ENCODE results near the gene HNRNPAB. TPM values are rescaled to one million over a fixed set of nuclear protein-coding genes. Genes with fewer than 3 reads are reported as not detected.

Gene HNRNPAB
- total RNA-seq, 1 donor from 2014 or later: 466 TPM

DNA sequence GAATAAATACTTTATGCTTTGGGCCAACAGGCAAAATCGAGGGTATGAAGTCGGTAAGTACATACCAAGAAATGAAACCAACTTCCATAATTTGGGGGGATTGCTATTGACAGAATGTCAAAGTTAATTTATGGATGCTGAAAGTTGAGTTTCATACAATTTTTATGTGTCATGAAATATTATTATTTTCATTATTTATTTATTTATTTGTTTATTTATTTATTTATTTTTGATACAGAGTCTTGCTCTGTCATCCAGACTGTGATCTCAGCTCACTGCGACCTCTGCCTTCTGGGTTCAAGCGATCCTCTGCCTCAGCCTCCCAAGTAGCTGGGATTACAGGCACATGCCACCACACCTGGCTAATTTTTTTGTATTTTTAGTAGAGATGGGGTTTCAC is 12.7 kb upstream of the HNRNPAB start:
- no peak for DNase-seq (ENCODE audit: low read depth, low spot score)
- TF ChIP-seq, protein P1, sequence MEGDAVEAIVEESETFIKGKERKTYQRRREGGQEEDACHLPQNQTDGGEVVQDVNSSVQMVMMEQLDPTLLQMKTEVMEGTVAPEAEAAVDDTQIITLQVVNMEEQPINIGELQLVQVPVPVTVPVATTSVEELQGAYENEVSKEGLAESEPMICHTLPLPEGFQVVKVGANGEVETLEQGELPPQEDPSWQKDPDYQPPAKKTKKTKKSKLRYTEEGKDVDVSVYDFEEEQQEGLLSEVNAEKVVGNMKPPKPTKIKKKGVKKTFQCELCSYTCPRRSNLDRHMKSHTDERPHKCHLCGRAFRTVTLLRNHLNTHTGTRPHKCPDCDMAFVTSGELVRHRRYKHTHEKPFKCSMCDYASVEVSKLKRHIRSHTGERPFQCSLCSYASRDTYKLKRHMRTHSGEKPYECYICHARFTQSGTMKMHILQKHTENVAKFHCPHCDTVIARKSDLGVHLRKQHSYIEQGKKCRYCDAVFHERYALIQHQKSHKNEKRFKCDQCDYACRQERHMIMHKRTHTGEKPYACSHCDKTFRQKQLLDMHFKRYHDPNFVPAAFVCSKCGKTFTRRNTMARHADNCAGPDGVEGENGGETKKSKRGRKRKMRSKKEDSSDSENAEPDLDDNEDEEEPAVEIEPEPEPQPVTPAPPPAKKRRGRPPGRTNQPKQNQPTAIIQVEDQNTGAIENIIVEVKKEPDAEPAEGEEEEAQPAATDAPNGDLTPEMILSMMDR (conservative IDR thresholded peaks at IDR 0.05): no peak
- H3K4me3 Mint-ChIP-seq: no peak overlapping the region
- H3K27me3 Mint-ChIP-seq (ENCODE audit: low read depth): peaks cover 7% of the 10 kb centered on the region
- no peak overlapping the region for H3K27ac Mint-ChIP-seq (ENCODE audit: unreplicated experiment)
- H3K9me3 Mint-ChIP-seq: peaks cover 2% of the 10 kb centered on the region
- no peaks in the 10 kb centered on the region for H3K36me3 Mint-ChIP-seq (ENCODE audit: low read depth)
- no peaks in the 10 kb centered on the region for H3K4me1 Mint-ChIP-seq

DNA sequence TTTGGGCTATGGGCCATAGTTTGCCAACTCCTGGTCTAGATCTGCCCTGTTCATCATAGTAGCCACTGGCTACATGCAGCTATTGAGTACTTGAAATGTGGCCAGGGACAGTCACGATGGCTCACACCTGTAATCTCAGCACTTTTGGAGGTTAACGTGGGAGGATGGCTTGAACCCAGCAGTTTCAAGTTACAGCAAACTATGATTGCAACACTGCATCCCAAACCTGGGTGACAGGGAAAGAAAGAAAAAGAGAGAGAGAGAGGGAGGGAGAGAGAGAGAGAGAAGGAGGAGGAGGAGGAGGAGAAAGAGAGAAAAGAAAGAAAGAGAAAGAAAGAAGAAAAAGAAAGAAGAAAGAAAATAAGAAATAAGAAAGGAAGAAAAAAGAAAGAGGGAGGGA is 12.1 kb upstream of the HNRNPAB start:
- no peaks in the 10 kb centered on the region for H3K4me1 Mint-ChIP-seq
- DNase-seq (ENCODE audit: low read depth, low spot score): no peak
- TF ChIP-seq, protein P1 (conservative IDR thresholded peaks at IDR 0.05): no peak
- H3K27ac Mint-ChIP-seq (ENCODE audit: unreplicated experiment): no peak overlapping the region
- peaks cover 7% of the 10 kb centered on the region for H3K27me3 Mint-ChIP-seq (ENCODE audit: low read depth)
- no peaks in the 10 kb centered on the region for H3K36me3 Mint-ChIP-seq (ENCODE audit: low read depth)
- H3K9me3 Mint-ChIP-seq: peaks cover 2% of the 10 kb centered on the region
- no peak overlapping the region for H3K4me3 Mint-ChIP-seq

DNA sequence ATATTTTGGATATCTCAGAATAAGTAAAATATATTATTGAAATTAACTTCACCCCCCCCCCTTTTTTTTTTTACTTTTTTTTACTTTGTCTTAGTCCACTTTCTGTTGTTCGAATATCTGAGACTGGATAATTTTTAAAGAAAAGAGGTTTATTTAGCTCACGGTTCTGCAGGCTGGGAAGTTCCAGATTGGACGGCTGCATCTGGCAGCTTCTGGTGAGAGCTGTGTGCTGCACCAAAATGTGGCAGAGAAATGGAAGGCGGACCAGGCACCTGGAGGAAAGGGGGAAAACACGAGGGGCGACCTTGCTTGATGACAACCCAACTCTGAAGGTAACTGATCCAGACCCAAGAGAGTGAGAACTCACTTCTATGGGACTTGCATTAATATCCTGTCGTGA is 11.5 kb upstream of the HNRNPAB start:
- Mint-ChIP-seq H3K9me3 (peaks cover 2% of the 10 kb centered on the region), H3K4me3 (no peak overlapping the region), H3K27ac (ENCODE audit: unreplicated experiment) (no peak overlapping the region), H3K4me1 (no peaks in the 10 kb centered on the region), H3K27me3 (ENCODE audit: low read depth) (peaks cover 7% of the 10 kb centered on the region), H3K36me3 (ENCODE audit: low read depth) (no peaks in the 10 kb centered on the region)
- TF ChIP-seq, protein P1 (conservative IDR thresholded peaks at IDR 0.05): no peak
- no peak for DNase-seq (ENCODE audit: low read depth, low spot score)

DNA sequence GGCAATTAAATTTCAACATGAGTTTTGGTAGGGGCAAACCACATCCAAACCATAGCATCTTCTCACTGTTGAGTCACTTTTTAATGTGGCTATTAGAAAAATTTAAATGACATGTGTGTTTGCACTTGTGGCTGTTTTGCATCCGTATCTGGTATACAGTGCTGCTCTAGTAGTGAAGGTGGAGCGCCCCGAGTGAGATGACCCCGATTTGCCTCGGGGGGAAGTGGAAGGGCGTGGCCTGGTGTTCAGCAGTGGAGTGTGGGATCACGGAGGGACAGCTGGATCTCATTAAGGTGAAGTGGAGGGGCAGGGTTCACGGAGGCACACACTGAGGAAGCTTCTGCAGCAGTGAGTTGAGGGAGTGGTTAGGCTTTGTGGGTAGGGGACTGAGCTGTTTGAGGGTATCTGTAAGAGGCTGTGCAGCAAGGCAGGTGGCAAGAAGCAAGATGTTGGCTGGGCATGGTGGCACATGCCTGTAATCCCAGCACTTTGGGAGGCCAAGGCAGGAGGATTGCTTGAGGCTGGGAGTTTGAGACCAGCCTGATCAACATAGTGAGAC is 11.0 kb upstream of the HNRNPAB start:
- Mint-ChIP-seq H3K27me3 (ENCODE audit: low read depth) (peaks cover 7% of the 10 kb centered on the region), H3K27ac (ENCODE audit: unreplicated experiment) (no peak overlapping the region)

DNA sequence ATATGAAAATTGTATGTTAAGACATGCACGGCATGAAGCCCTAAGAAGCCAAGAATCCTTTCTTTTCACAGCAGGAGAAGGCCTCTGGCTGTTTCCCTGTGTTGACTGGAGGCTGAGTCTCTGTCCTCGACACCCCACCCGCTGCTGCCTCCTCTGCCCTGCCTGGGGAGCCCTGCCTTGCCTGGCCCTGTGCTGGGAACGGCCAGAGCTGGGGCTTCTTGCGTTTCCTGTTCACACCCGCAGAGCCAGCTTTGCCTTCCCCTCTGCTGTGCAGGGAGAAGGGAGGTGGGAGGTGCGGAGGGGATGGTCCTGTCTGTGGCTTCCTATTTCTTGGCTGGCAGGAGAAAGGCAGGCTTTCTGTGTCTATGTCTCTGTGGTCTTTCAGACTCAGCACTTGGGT is 10.3 kb upstream of the HNRNPAB start:
- TF ChIP-seq, protein P1 (conservative IDR thresholded peaks at IDR 0.05): no peak
- H3K27ac Mint-ChIP-seq (ENCODE audit: unreplicated experiment): no peak overlapping the region
- peaks cover 2% of the 10 kb centered on the region for H3K9me3 Mint-ChIP-seq
- DNase-seq (ENCODE audit: low read depth, low spot score): no peak
- H3K36me3 Mint-ChIP-seq (ENCODE audit: low read depth): no peaks in the 10 kb centered on the region
- no peaks in the 10 kb centered on the region for H3K4me1 Mint-ChIP-seq
- peaks cover 7% of the 10 kb centered on the region for H3K27me3 Mint-ChIP-seq (ENCODE audit: low read depth)
- no peak overlapping the region for H3K4me3 Mint-ChIP-seq

More for the DNA sequence above, 11.0 kb upstream of the HNRNPAB start:
- no peak for DNase-seq (ENCODE audit: low read depth, low spot score)
- no peaks in the 10 kb centered on the region for H3K36me3 Mint-ChIP-seq (ENCODE audit: low read depth)
- TF ChIP-seq, protein P1 (conservative IDR thresholded peaks at IDR 0.05): no peak
- H3K9me3 Mint-ChIP-seq: peaks cover 2% of the 10 kb centered on the region
- no peak overlapping the region for H3K4me3 Mint-ChIP-seq
- H3K4me1 Mint-ChIP-seq: no peaks in the 10 kb centered on the region

Data from neural crest cell (in vitro differentiated cells).